Kidney epithelial cell (primary cell): ENCODE measurements around the gene C12orf42. TPM values are rescaled to one million over a fixed set of nuclear protein-coding genes. Genes with fewer than 3 reads are reported as not detected.

ENCODE experiments used
- DNase-seq: peaks from one replicate; pipeline ENCODE4 v3.0.0-alpha.2; 2010; ENCODE audit warnings: low read depth
- H3K27me3 ChIP-seq: 2 replicates; pipeline ENCODE4 v1.6.0; 2011; ENCODE audit warnings: low read length; ENCODE audit not compliant: control insufficient read depth, insufficient read depth
- H3K36me3 ChIP-seq: 2 replicates; pipeline ENCODE4 v1.5.1; 2011; ENCODE audit warnings: low read length; ENCODE audit not compliant: control insufficient read depth, insufficient read depth
- H3K4me3 ChIP-seq: 2 replicates; pipeline ENCODE4 v1.5.1; 2011; ENCODE audit warnings: low read depth, mild to moderate bottlenecking, control low read depth, low read length
- CTCF ChIP-seq: IDR thresholded peaks from 2 replicates; pipeline ENCODE4 v1.5.1; 2011; ENCODE audit warnings: mild to moderate bottlenecking, moderate library complexity, low read length, control low read depth, inconsistent platforms; ENCODE audit not compliant: insufficient read depth, poor library complexity, severe bottlenecking
- total RNA-seq: library from RNA; depleted of rRNA; stranded (reverse); fragments of >200 nt; gene quantifications from 2 replicates; pipeline ENCODE4 v1.2.3, GENCODE V29; 2015

C12orf42 gene
- total RNA-seq, 1 donor from 2014 or later: not detected

- H3K4me3 ChIP-seq: no peak overlapping the region
- no peak for DNase-seq
- no peaks in the 10 kb centered on the region for H3K36me3 ChIP-seq
- H3K27me3 ChIP-seq: no peaks in the 10 kb centered on the region
- no peak for TF ChIP-seq CTCF
Measured at GRCh38 chr12:103468837-103469236, 26.9 kb downstream of the C12orf42 start.

- Histone ChIP-seq H3K36me3 (no peaks in the 10 kb centered on the region), H3K4me3 (no peak overlapping the region), H3K27me3 (no peaks in the 10 kb centered on the region)
- DNase-seq: no peak
- TF ChIP-seq CTCF: no peak
Measured at GRCh38 chr12:103462675-103463074, 33.1 kb downstream of the C12orf42 start.

- DNase-seq: no peak
- TF ChIP-seq CTCF: no peak
- no peaks in the 10 kb centered on the region for H3K27me3 ChIP-seq
- no peak overlapping the region for H3K4me3 ChIP-seq
- H3K36me3 ChIP-seq: no peaks in the 10 kb centered on the region
Measured at GRCh38 chr12:103457471-103457870, 38.3 kb downstream of the C12orf42 start.

GRCh38 chr12:103456006-103456405 lies 39.8 kb downstream of the C12orf42 start:
- no peak for TF ChIP-seq CTCF
- no peak overlapping the region for H3K4me3 ChIP-seq
- H3K36me3 ChIP-seq: no peaks in the 10 kb centered on the region
- DNase-seq: no peak
- H3K27me3 ChIP-seq: no peaks in the 10 kb centered on the region

GRCh38 chr12:103455020-103455763 lies 40.6 kb downstream of the C12orf42 start:
- no peak for DNase-seq
- no peak overlapping the region for H3K4me3 ChIP-seq
- TF ChIP-seq CTCF: no peak
- no peaks in the 10 kb centered on the region for H3K36me3 ChIP-seq
- H3K27me3 ChIP-seq: no peaks in the 10 kb centered on the region

GRCh38 chr12:103444983-103445382 lies 50.8 kb downstream of the C12orf42 start:
- TF ChIP-seq CTCF: no peak
- Histone ChIP-seq H3K27me3 (no peaks in the 10 kb centered on the region), H3K4me3 (no peak overlapping the region), H3K36me3 (no peaks in the 10 kb centered on the region)
- DNase-seq: no peak
